Nephron (organoid): Measurements from ENCODE around the gene FHOD3.
A peak's percentile ranks its signal among the peaks of the same experiment; 100 is the strongest.

Source experiments
- H3K27ac Mint-ChIP-seq, 3 experiments: 2 replicates each; pipeline ENCODE4 v1.8.0; 2020; ENCODE audit warnings: mixed read lengths in 3 of 3, mild to moderate bottlenecking in 2 of 3, moderate library complexity in 1 of 3
- H3K27me3 Mint-ChIP-seq: 2 replicates; pipeline ENCODE4 v1.8.0; 2021; ENCODE audit warnings: low read depth, mild to moderate bottlenecking, moderate library complexity, mixed read lengths
- H3K36me3 Mint-ChIP-seq: 2 replicates; pipeline ENCODE4 v1.8.0; 2020; ENCODE audit warnings: low read depth, mixed read lengths
- H3K4me1 Mint-ChIP-seq: 2 replicates; pipeline ENCODE4 v1.8.0; 2020; ENCODE audit warnings: mixed read lengths
- H3K4me3 Mint-ChIP-seq, 3 experiments: 2 replicates each; pipeline ENCODE4 v1.8.0; 2020; ENCODE audit warnings: mild to moderate bottlenecking in 3 of 3, mixed read lengths in 3 of 3, moderate library complexity in 2 of 3
- H3K9me3 Mint-ChIP-seq: 2 replicates; pipeline ENCODE4 v1.8.0; 2020; ENCODE audit warnings: mixed read lengths
- TF ChIP-seq, protein P1 (sequence below), 3 experiments: fragments of 200-600 bp; sonication (generic); IDR thresholded peaks; one replicate each; pipeline ENCODE4 v1.5.0; 2021; ENCODE audit warnings: antibody characterized with exemption in 3 of 3; ENCODE audit not compliant: unreplicated experiment in 3 of 3

Gene FHOD3

GRCh38 chr18:36509646-36510197, 212.2 kb downstream of the FHOD3 start:
- H3K4me3 Mint-ChIP-seq, result no peak overlapping the region
- H3K4me1 Mint-ChIP-seq, result peaks cover 34% of the 10 kb centered on the region
- H3K27me3 Mint-ChIP-seq, result no peaks in the 10 kb centered on the region
- H3K27ac Mint-ChIP-seq, result no peak overlapping the region
- TF ChIP-seq, protein P1, sequence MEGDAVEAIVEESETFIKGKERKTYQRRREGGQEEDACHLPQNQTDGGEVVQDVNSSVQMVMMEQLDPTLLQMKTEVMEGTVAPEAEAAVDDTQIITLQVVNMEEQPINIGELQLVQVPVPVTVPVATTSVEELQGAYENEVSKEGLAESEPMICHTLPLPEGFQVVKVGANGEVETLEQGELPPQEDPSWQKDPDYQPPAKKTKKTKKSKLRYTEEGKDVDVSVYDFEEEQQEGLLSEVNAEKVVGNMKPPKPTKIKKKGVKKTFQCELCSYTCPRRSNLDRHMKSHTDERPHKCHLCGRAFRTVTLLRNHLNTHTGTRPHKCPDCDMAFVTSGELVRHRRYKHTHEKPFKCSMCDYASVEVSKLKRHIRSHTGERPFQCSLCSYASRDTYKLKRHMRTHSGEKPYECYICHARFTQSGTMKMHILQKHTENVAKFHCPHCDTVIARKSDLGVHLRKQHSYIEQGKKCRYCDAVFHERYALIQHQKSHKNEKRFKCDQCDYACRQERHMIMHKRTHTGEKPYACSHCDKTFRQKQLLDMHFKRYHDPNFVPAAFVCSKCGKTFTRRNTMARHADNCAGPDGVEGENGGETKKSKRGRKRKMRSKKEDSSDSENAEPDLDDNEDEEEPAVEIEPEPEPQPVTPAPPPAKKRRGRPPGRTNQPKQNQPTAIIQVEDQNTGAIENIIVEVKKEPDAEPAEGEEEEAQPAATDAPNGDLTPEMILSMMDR (IDR thresholded peaks at IDR 0.05; ENCODE audit: unreplicated experiment in 3 of 3), result no peak
- no peaks in the 10 kb centered on the region for H3K9me3 Mint-ChIP-seq
- peaks cover 3% of the 10 kb centered on the region for H3K36me3 Mint-ChIP-seq

- peaks cover 34% of the 10 kb centered on the region for H3K4me1 Mint-ChIP-seq
- TF ChIP-seq, protein P1 (IDR thresholded peaks at IDR 0.05; ENCODE audit: unreplicated experiment in 3 of 3), result no peak
- H3K4me3 Mint-ChIP-seq, result no peak overlapping the region
- no peaks in the 10 kb centered on the region for H3K9me3 Mint-ChIP-seq
- H3K36me3 Mint-ChIP-seq, result no peaks in the 10 kb centered on the region
- H3K27me3 Mint-ChIP-seq, result no peaks in the 10 kb centered on the region
- peak overlapping the region; percentile 16 to 31 (median 29) for H3K27ac Mint-ChIP-seq
Observed at GRCh38 chr18:36511791-36512352, 214.4 kb downstream of the FHOD3 start.

DNA sequence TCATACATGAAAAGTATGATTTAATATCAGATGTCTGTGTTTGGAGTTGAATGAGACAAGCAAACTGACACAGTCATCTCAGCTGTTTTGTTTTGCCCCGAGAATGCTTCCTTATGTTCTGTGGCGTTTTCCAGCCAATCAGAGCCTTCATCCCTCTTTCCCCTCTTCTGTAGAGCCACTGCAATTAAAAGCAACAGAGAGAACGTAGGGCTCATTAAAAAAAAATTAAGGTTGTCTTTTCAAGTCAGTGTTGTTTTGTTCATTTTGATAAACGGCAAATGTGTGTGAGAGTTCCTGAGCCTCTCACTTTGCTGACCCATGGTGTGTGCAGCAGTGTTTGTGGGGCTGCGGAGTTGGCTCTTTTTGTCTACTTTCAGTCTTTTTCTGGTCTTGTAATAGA, 216.0 kb downstream of the FHOD3 start:
- H3K9me3 Mint-ChIP-seq, result no peaks in the 10 kb centered on the region
- H3K4me1 Mint-ChIP-seq, result peaks cover 37% of the 10 kb centered on the region
- H3K27ac Mint-ChIP-seq, result no peak overlapping the region
- H3K4me3 Mint-ChIP-seq, result no peak overlapping the region
- H3K36me3 Mint-ChIP-seq, result no peaks in the 10 kb centered on the region
- TF ChIP-seq, protein P1 (IDR thresholded peaks at IDR 0.05; ENCODE audit: unreplicated experiment in 3 of 3), result no peak
- no peaks in the 10 kb centered on the region for H3K27me3 Mint-ChIP-seq

DNA sequence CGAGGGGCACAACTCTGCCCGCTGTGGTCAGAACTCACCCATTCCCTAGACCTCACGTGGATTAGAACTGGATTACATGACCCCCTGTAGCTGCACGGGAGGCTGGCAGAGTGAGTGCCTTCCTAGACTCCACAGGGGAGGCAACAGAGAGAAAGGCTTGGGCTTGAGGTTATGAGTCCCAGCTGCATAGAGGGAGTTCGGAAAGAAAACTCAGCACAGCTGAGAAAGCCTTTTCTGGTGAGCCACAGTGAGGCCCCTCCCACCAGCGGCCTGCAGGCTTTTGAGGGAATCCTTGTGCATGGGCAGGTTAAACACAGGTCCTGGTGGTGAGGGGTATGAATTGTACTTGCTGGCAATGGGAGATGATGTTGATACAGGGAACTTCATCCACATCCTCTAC, 217.3 kb downstream of the FHOD3 start:
- peaks cover 37% of the 10 kb centered on the region for H3K4me1 Mint-ChIP-seq
- H3K27me3 Mint-ChIP-seq, result no peaks in the 10 kb centered on the region

DNA sequence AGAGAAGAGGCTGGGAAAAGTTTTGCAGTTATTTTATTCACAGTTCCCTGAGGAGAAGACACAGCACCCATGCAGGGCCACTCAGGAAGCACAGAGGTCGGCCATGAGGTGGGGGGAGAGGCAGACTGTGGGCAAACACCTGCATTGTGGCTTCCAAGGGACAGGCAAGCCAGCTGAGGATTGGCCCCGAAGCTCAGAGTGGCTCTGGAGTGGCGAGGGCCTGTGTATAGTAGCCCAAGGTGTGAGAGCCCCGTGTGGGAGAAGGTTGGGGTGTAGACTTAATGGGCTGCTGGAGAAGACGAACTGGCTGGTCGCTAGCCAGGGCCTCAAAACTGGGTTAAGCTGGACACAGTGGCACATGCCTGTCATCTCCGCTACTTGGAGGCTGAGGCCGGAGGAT, 218.7 kb downstream of the FHOD3 start:
- Mint-ChIP-seq H3K27ac (no peak overlapping the region), H3K36me3 (no peaks in the 10 kb centered on the region), H3K4me3 (no peak overlapping the region), H3K9me3 (no peaks in the 10 kb centered on the region), H3K4me1 (peaks cover 32% of the 10 kb centered on the region), H3K27me3 (peaks cover 2% of the 10 kb centered on the region)
- TF ChIP-seq, protein P1 (IDR thresholded peaks at IDR 0.05; ENCODE audit: unreplicated experiment in 3 of 3), result no peak

More for the DNA sequence above, 217.3 kb downstream of the FHOD3 start:
- no peak overlapping the region for H3K27ac Mint-ChIP-seq
- TF ChIP-seq, protein P1 (IDR thresholded peaks at IDR 0.05; ENCODE audit: unreplicated experiment in 3 of 3), result no peak
- no peaks in the 10 kb centered on the region for H3K36me3 Mint-ChIP-seq
- H3K4me3 Mint-ChIP-seq, result no peak overlapping the region
- H3K9me3 Mint-ChIP-seq, result no peaks in the 10 kb centered on the region

DNA sequence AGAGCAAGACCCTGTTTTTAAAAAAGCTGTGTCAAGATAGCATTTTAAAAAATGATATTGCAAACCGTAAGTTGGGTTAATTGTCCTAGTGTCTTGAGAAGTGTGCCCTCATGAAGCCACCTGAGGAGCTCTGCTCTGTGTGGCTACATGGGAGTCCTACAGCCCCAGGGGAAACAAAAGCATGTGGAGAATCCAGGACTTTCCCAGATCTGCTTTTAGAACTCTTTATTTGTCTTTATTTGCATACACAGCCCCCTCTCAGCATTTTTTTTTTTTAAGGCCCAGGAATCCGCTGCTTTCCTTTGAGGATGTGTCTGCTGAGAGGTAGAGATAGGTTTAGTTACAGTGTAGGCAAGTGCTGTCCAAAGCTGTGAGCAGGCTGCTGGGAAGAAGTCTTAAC, 219.2 kb downstream of the FHOD3 start:
- no peaks in the 10 kb centered on the region for H3K9me3 Mint-ChIP-seq
- H3K27ac Mint-ChIP-seq, result no peak overlapping the region
- peaks cover 32% of the 10 kb centered on the region for H3K4me1 Mint-ChIP-seq
- peaks cover 3% of the 10 kb centered on the region for H3K27me3 Mint-ChIP-seq
- TF ChIP-seq, protein P1 (IDR thresholded peaks at IDR 0.05; ENCODE audit: unreplicated experiment in 3 of 3), result no peak
- no peaks in the 10 kb centered on the region for H3K36me3 Mint-ChIP-seq
- H3K4me3 Mint-ChIP-seq, result no peak overlapping the region
